WERI-Rb-1 (cell line): ENCODE results near the gene TMEM127.
A peak's percentile ranks its signal among the peaks of the same experiment; 100 is the strongest.

Experiments used
- DNase-seq: peaks from one replicate; pipeline ENCODE4 v3.0.0-alpha.2; 2020
- H3K27ac ChIP-seq: fragments of 250-450 bp; sonication (Bioruptor Pico); 2 replicates; pipeline ENCODE4 v1.5.1; 2020; ENCODE audit warnings: mild to moderate bottlenecking, moderate library complexity
- H3K27me3 ChIP-seq: fragments of 250-450 bp; sonication (Bioruptor Pico); 2 replicates; pipeline ENCODE4 v1.5.1; 2021; ENCODE audit warnings: mild to moderate bottlenecking, low read depth, moderate library complexity; ENCODE audit not compliant: insufficient read depth, severe bottlenecking
- H3K36me3 ChIP-seq: fragments of 250-450 bp; sonication (Bioruptor Pico); 2 replicates; pipeline ENCODE4 v1.5.1; 2020; ENCODE audit warnings: mild to moderate bottlenecking, moderate library complexity
- H3K4me3 ChIP-seq: 2 replicates; pipeline ENCODE4 v1.5.1; 2011; ENCODE audit warnings: low read depth, mild to moderate bottlenecking, control low read depth, low read length
- H3K9me3 ChIP-seq: fragments of 250-450 bp; sonication (Bioruptor Pico); 2 replicates; pipeline ENCODE4 v1.5.1; 2021; ENCODE audit warnings: mild to moderate bottlenecking, moderate library complexity; ENCODE audit not compliant: severe bottlenecking
- CTCF ChIP-seq: IDR thresholded peaks from 2 replicates; pipeline ENCODE4 v1.5.1; 2011; ENCODE audit warnings: low read depth, mild to moderate bottlenecking, control low read depth, inconsistent platforms, low read length

The TMEM127 gene

GRCh38 chr2:96241900-96242611 lies 23.7 kb downstream of the TMEM127 start:
- H3K4me3 ChIP-seq = no peak overlapping the region

GRCh38 chr2:96241227-96241626 lies 24.6 kb downstream of the TMEM127 start:
- H3K36me3 ChIP-seq = no peaks in the 10 kb centered on the region; the same call in 1 of the 2 replicates
- no peak overlapping the region for H3K27ac ChIP-seq
- peak; percentile 14; the same call in 1 of the 2 replicates for TF ChIP-seq CTCF
- H3K27me3 ChIP-seq = no peaks in the 10 kb centered on the region
- no peak overlapping the region for H3K4me3 ChIP-seq
- H3K9me3 ChIP-seq = no peaks in the 10 kb centered on the region
- DNase-seq = peak; percentile 17

More at GRCh38 chr2:96241900-96242611, 23.7 kb downstream of the TMEM127 start:
- no peak for DNase-seq
- Histone ChIP-seq H3K9me3 (no peaks in the 10 kb centered on the region), H3K36me3 (no peaks in the 10 kb centered on the region; the same call in 1 of the 2 replicates), H3K27ac (no peak overlapping the region), H3K27me3 (no peaks in the 10 kb centered on the region)
- TF ChIP-seq CTCF = no peak

GRCh38 chr2:96240341-96241038 lies 25.3 kb downstream of the TMEM127 start:
- Histone ChIP-seq H3K36me3 (no peaks in the 10 kb centered on the region; the same call in 1 of the 2 replicates), H3K9me3 (no peaks in the 10 kb centered on the region), H3K27ac (no peak overlapping the region), H3K4me3 (no peak overlapping the region), H3K27me3 (no peaks in the 10 kb centered on the region)
- TF ChIP-seq CTCF = no peak
- no peak for DNase-seq

GRCh38 chr2:96239745-96240264 lies 26.0 kb downstream of the TMEM127 start:
- Histone ChIP-seq H3K27ac (no peak overlapping the region), H3K36me3 (no peaks in the 10 kb centered on the region; the same call in 1 of the 2 replicates), H3K9me3 (no peaks in the 10 kb centered on the region), H3K27me3 (no peaks in the 10 kb centered on the region), H3K4me3 (no peak overlapping the region)
- no peak for DNase-seq
- no peak for TF ChIP-seq CTCF

GRCh38 chr2:96239091-96239490 lies 26.7 kb downstream of the TMEM127 start:
- DNase-seq = no peak
- Histone ChIP-seq H3K27me3 (no peaks in the 10 kb centered on the region), H3K9me3 (no peaks in the 10 kb centered on the region), H3K27ac (no peak overlapping the region), H3K36me3 (no peaks in the 10 kb centered on the region; the same call in 1 of the 2 replicates), H3K4me3 (no peak overlapping the region)
- no peak for TF ChIP-seq CTCF
